Activated CD4-positive, CD25-positive, alpha-beta regulatory T cell treated with anti-CD3 and anti-CD28 coated beads, Interleukin-2, amount 50 U/mL, for 16 hours (primary cell): ENCODE measurements around the gene RNF222.
A peak's percentile ranks its signal among the peaks of the same experiment; 100 is the strongest.
"Not testable (repeated sequence)": the region's sequence is repeated elsewhere in the genome, so short reads cannot be mapped to it uniquely, and the experiment has no call there.

Experiments
- DNase-seq: peaks from one replicate; pipeline ENCODE4 v3.0.0-alpha.2; 2020; ENCODE audit warnings: low read depth, low spot score

RNF222 gene

GRCh38 chr17:8382052-8382879 is 15.4 kb downstream of the RNF222 start:
- DNase-seq = no peak

- DNase-seq = no peak
Observed at GRCh38 chr17:8380049-8380448, 17.6 kb downstream of the RNF222 start.

- DNase-seq = not testable (repeated sequence)
Observed at GRCh38 chr17:8378117-8378516, 19.5 kb downstream of the RNF222 start.

GRCh38 chr17:8377422-8377821 is 20.2 kb downstream of the RNF222 start:
- DNase-seq = no peak

- peak; percentile 80 for DNase-seq
Observed at GRCh38 chr17:8376271-8377067, 21.2 kb downstream of the RNF222 start, which contains the start of gene KRABD2. Gene KRABD2 (minus strand): TSS chr17:8376704.

GRCh38 chr17:8375738-8376259 is 21.8 kb downstream of the RNF222 start:
- no peak for DNase-seq

GRCh38 chr17:8373856-8374255 is 23.8 kb downstream of the RNF222 start:
- not testable (repeated sequence) for DNase-seq

GRCh38 chr17:8372422-8372821 is 25.2 kb downstream of the RNF222 start:
- no peak for DNase-seq

GRCh38 chr17:8371786-8372185 is 25.8 kb downstream of the RNF222 start:
- DNase-seq = no peak

- no peak for DNase-seq
Observed at GRCh38 chr17:8369944-8370343, 27.7 kb downstream of the RNF222 start.

GRCh38 chr17:8368193-8368592 is 29.4 kb downstream of the RNF222 start:
- DNase-seq = no peak

GRCh38 chr17:8366231-8366630 is 31.4 kb downstream of the RNF222 start:
- no peak for DNase-seq

GRCh38 chr17:8365143-8365542 is 32.5 kb downstream of the RNF222 start:
- no peak for DNase-seq

GRCh38 chr17:8362651-8363332 is 34.8 kb downstream of the RNF222 start:
- DNase-seq = no peak

- DNase-seq = no peak
Observed at GRCh38 chr17:8360751-8361150, 36.9 kb downstream of the RNF222 start.

GRCh38 chr17:8360260-8360659 is 37.4 kb downstream of the RNF222 start:
- no peak for DNase-seq

GRCh38 chr17:8359769-8360168 is 37.9 kb downstream of the RNF222 start:
- no peak for DNase-seq

GRCh38 chr17:8357910-8358309 is 39.7 kb downstream of the RNF222 start:
- DNase-seq = no peak

GRCh38 chr17:8354236-8354635 is 43.4 kb downstream of the RNF222 start:
- DNase-seq = no peak

GRCh38 chr17:8353736-8354135 is 43.9 kb downstream of the RNF222 start:
- no peak for DNase-seq

- no peak for DNase-seq
Observed at GRCh38 chr17:8350339-8350738, 47.3 kb downstream of the RNF222 start.

GRCh38 chr17:8347001-8347400 is 50.6 kb downstream of the RNF222 start:
- DNase-seq = not testable (repeated sequence)
